Heart left ventricle (tissue), 13 donors: Measurements from ENCODE around the gene TRIM28.
"Not testable (repeated sequence)": the region's sequence is repeated elsewhere in the genome, so short reads cannot be mapped to it uniquely, and the experiment has no call there.

Experiments
- CTCF ChIP-seq, 12 donors: fragments of 200-600 bp; sonication (generic) in 4 of 12; IDR thresholded peaks; one replicate each; pipeline versions ENCODE4 v1.5.0 to v1.8.0; 2018 to 2022; ENCODE audit warnings: antibody characterized with exemption in 12 of 12, mild to moderate bottlenecking in 5 of 12
- POLR2A ChIP-seq, 2 donors: fragments of 450-650 bp; IDR thresholded peaks; one replicate each; pipeline ENCODE4 v1.6.1; 2017; ENCODE audit warnings: antibody characterized with exemption in 2 of 2, mild to moderate bottlenecking in 2 of 2, moderate library complexity in 2 of 2
- donor health status: ischemic (EF 13 %, LVEDD 7.1; RV severe dilation, severe dysfunction).
- donor health status: DM: no; HTN: yes; CAD: no.
- donor health status: DM: no; HTN: no; CAD: no.
- donor health status: ischemic (EF 25% LVEDD 6.9; RV normal size, moderate dysfunction).
- donor health status: ischemic (EF 25% LVEDD 5.7; RV mildly dilated, moderate dysfunction).
- donor health status: ischemic (EF 35%, LVEDD 5.7; RV mildly dilated, moderate dysfunction).
- donor health status: nonischemic (EF 11% LVEDD 7.7; RV severe dilation, severe dysfunction).
- donor health status: DM: yes; HTN: yes; CAD: no.
- donor health status: PGD.
- donor health status: ischemic (EF 29% LVEDD 5.4; RV normal size, mild dysfunction).
- donor health status: nonischemic (EF 23%, LVEDD 6.1; RV moderate dilation, normal function).

- not testable (repeated sequence) for TF ChIP-seq CTCF, POLR2A (IDR thresholded peaks at IDR 0.05)
Measured at GRCh38 chr19:58577581-58577980, 33.7 kb downstream of the TRIM28 start.
